AG09319 (cell line): ENCODE results near the gene CPT1A.

Source experiments
- DNase-seq: peaks from one replicate; pipeline ENCODE4 v3.0.0-alpha.2; 2010; ENCODE audit warnings: low read depth; ENCODE audit errors: extremely low read depth
- TF ChIP-seq, protein P1 (sequence below): IDR thresholded peaks from 2 replicates; pipeline ENCODE4 v1.5.1; 2011; ENCODE audit warnings: low read depth, mild to moderate bottlenecking, inconsistent platforms, low read length, moderate library complexity

CPT1A gene

DNA sequence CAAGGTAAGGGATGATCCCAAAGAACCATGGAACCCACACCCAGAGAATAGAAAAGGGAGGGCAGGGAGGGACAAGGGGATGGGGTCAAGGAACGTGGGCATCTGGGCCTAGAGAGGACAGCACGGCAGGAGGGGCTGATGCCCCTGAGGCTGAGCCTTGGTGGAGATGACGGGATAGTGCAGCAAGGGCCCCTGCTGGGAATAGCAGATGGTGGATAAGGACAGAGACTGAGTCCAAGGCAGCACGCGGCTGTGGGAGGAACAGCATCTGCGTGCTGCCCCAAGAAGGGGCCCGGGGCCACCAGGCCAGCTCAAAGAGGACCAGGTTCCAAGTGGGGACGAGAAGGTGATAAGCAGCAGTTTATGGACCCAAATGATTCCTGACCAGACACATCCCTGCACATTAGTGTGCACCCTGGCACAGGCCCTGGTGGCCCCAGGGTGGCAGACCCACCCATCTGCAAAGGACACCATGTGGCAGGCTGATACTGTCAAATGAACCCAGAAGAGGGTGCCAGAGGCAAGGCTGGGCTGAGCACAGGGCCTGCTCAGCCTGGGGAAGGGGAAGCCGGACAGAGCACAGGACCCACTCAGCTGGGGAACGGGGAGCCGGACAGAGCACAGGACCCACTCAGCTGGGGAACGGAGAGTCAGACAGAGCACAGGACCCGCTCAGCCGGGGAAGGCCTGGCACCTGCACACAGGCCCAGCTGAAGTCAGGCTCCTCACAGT lies 77.6 kb downstream of the CPT1A start:
- TF ChIP-seq, protein P1, sequence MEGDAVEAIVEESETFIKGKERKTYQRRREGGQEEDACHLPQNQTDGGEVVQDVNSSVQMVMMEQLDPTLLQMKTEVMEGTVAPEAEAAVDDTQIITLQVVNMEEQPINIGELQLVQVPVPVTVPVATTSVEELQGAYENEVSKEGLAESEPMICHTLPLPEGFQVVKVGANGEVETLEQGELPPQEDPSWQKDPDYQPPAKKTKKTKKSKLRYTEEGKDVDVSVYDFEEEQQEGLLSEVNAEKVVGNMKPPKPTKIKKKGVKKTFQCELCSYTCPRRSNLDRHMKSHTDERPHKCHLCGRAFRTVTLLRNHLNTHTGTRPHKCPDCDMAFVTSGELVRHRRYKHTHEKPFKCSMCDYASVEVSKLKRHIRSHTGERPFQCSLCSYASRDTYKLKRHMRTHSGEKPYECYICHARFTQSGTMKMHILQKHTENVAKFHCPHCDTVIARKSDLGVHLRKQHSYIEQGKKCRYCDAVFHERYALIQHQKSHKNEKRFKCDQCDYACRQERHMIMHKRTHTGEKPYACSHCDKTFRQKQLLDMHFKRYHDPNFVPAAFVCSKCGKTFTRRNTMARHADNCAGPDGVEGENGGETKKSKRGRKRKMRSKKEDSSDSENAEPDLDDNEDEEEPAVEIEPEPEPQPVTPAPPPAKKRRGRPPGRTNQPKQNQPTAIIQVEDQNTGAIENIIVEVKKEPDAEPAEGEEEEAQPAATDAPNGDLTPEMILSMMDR: no peak
- DNase-seq: no peak

DNA sequence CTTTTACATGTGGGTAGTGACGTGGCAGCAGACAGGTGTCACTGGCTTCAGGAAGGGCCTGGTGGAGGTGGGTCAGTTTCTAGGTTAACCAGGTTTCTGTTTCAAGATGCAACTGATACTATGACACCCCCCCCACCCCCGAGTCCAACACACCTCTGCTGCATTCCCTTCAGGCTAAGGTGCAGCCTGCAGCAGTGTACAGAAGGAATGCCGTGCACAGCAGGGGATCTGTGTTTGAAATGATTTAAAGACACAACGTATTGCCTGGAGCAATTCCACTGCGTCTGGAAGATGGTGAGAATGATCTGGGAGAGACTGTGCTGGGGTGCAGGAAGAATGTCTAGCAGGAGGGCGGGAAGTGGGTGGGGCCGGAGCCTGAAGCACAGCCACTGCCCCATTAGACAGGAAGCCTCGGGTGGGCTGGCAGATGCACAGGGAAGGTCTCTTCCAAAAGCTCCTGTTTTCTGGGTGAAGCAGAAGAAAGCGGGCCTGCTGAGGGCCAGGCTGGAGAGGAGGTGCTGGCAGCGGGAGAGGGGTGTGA lies 78.5 kb downstream of the CPT1A start:
- no peak for DNase-seq
- TF ChIP-seq, protein P1: no peak

DNA sequence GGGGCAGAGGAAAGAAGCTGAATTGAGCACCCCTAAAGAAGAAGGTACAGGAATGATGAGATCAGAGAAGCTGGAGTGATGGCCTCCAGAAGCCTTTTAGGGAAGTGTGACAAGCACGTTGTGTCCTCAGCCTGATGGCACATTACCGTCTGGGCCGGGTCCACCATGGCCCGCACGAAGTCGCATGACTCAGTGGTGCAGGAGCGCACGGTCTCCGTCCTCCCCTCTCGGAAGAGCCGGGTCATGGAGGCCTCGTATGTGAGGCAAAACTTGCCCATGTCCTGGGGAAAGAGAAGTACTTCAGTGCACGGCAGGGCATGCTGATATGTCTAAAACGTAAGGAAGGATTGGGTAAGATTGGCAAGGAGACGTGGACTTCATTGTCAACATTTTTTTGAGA lies 79.2 kb downstream of the CPT1A start:
- TF ChIP-seq, protein P1: no peak
- no peak for DNase-seq

DNA sequence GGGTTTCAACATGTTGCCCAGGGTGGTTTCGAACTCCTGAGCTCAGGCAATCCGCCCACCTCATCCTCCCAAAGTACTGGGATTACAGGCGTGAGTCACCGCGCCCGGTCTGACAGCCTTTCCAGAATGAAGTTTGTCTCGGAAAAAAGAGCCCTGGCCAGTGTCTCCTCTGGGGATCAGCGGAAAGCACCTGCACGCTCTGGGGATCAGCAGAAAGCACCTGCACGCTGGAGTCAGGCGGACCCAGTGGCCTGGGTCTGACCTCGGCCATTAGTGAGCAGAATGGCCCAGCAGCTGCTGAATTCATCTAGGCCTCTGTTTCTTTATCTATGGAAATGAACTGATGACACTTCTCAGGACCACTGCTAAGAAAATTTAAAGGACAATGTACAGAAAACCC lies 79.9 kb downstream of the CPT1A start:
- no peak for DNase-seq
- TF ChIP-seq, protein P1: no peak

DNA sequence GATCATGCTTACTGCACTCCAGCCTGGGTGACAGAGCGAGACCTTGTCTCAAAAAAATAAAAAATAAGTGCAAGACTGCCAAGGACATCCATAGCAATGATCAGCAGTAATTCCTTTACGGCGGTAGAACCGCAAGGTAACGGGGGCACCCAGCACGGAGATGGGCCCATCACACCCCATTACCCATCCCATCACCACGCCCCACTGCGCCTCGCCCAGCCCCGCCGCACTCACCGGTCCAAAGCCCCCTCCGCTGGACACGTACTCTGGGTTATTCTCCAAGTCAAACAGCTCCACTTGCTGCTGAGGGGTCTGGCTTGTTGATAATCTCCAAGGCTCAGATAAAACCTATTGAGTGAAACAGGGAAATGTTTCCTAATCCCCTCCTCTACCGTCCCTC lies 81.7 kb downstream of the CPT1A start:
- TF ChIP-seq, protein P1: no peak
- DNase-seq: no peak

DNA sequence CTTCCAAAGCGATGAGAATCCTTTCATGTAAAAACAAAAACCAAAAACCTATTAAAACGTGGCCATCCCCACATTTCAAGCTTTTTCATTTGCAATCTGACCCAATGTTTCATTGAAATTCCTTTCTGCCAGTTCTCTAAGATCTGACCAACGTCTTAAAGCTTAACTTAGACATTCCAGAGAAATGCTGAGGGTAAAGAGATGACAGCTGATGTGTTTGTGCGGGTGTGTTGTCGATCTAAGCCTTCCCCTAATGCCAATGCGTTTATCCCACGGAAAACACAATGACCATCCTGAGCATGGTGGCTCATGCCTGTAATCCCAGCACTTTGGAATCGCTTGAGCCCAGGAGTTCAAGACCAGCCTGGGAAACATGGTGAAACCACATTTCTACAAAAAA lies 84.0 kb downstream of the CPT1A start:
- TF ChIP-seq, protein P1: no peak
- DNase-seq: no peak

DNA sequence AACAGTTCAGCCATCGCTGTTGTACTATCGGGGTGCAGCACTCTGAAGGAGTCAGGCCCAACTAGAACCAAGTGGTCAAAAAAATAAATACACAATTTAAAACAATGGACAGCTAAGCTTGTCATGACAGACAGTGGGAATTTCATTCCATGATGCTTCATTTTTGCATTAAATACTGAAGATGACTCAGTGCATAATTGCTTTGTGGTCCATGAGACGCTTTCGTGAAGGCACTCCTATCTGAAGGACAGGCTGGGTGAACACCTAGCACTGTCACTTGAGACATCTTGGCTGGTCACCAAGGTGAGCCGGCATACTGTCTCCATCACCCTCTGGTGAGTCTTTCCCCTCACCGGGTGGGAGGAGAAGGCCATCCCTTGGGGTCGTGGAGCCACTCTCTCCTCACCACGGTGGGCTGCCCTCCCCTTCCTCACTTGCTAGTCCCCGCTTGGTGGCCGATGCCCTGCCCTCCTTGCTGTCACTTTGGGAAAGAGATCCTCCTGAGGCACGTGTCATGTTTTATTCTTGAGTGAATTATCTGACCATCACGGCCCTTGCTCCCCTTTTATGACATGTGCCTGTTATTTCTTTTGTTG lies 85.4 kb downstream of the CPT1A start:
- TF ChIP-seq, protein P1: no peak
- DNase-seq: no peak
